HepG2 (cell line): Measurements from ENCODE around the gene VEGFA. TPM values are rescaled to one million over a fixed set of nuclear protein-coding genes. Genes with fewer than 3 reads are reported as not detected.

Experiments
- CREB1 ChIP-seq, 2 experiments: fragments of 450-650 bp in 1 of 2; IDR thresholded peaks; 2 replicates each; pipeline ENCODE4 v1.6.1; 2016 to 2017; ENCODE audit warnings: control low read depth in 1 of 2, mild to moderate bottlenecking in 1 of 2, missing compliant biosample characterization in 1 of 2, missing genetic modification characterization in 1 of 2
- KAT7 ChIP-seq: IDR thresholded peaks from 2 replicates; pipeline ENCODE4 v1.6.1; 2018; ENCODE audit warnings: borderline replicate concordance, missing compliant biosample characterization
- KLF16 ChIP-seq, 2 experiments: sonication (generic) in 1 of 2; formaldehyde crosslinking in 1 of 2; IDR thresholded peaks; 2 replicates each; pipeline versions ENCODE4 v1.6.1 to v1.8.0; 2016 to 2023; ENCODE audit warnings: missing genetic modification reagents in 2 of 2, missing compliant biosample characterization in 1 of 2
- NCOA1 ChIP-seq: sonication (generic); formaldehyde crosslinking; IDR thresholded peaks from 2 replicates; pipeline ENCODE4 v1.9.0; 2021; ENCODE audit warnings: missing genetic modification reagents
- NKX3-1 ChIP-seq: sonication (generic); formaldehyde crosslinking; IDR thresholded peaks from 2 replicates; pipeline ENCODE4 v1.5.0; 2020; ENCODE audit warnings: missing genetic modification reagents
- NPAS2 ChIP-seq: sonication (generic); formaldehyde crosslinking; IDR thresholded peaks from 2 replicates; pipeline ENCODE4 v1.8.0; 2022; ENCODE audit warnings: mild to moderate bottlenecking, missing genetic modification reagents, borderline replicate concordance
- RAD21 ChIP-seq: fragments of 450-650 bp; formaldehyde crosslinking; IDR thresholded peaks from 2 replicates; pipeline ENCODE4 v1.5.0; 2020; ENCODE audit warnings: mild to moderate bottlenecking
- RERE ChIP-seq: IDR thresholded peaks from 2 replicates; pipeline ENCODE4 v1.6.1; 2016; ENCODE audit warnings: low read depth, missing genetic modification reagents, missing compliant biosample characterization
- ZBTB3 ChIP-seq: sonication (generic); formaldehyde crosslinking; IDR thresholded peaks from 2 replicates; pipeline ENCODE4 v1.4.0; 2020; ENCODE audit warnings: low read depth, mild to moderate bottlenecking, moderate library complexity, missing genetic modification reagents, borderline replicate concordance
- ZNF235 ChIP-seq: sonication (generic); formaldehyde crosslinking; IDR thresholded peaks from 2 replicates; pipeline ENCODE4 v1.8.1; 2023; ENCODE audit warnings: mild to moderate bottlenecking, missing genetic modification reagents, borderline replicate concordance
- ZNF607 ChIP-seq: sonication (generic); formaldehyde crosslinking; IDR thresholded peaks from 2 replicates; pipeline ENCODE4 v1.5.1; 2020; ENCODE audit warnings: missing genetic modification reagents, mild to moderate bottlenecking, borderline replicate concordance
- ZNF691 ChIP-seq: sonication (generic); formaldehyde crosslinking; IDR thresholded peaks from 2 replicates; pipeline ENCODE4 v1.4.0; 2020; ENCODE audit warnings: missing genetic modification reagents, low read depth, mild to moderate bottlenecking, borderline replicate concordance
- ZNF75D ChIP-seq: sonication (generic); formaldehyde crosslinking; IDR thresholded peaks from 2 replicates; pipeline ENCODE4 v1.8.1; 2023; ENCODE audit warnings: missing genetic modification reagents, mild to moderate bottlenecking, borderline replicate concordance
- ZNF772 ChIP-seq: sonication (generic); formaldehyde crosslinking; IDR thresholded peaks from 2 replicates; pipeline ENCODE4 v1.5.0; 2020; ENCODE audit warnings: mild to moderate bottlenecking, missing genetic modification reagents
- polyA plus RNA-seq, 8 experiments: library from polyadenylated mRNA; depleted of rRNA in 3 of 8; stranded (reverse) in 7 of 8; unstranded in 1 of 8; fragments of >200 nt; fragmentation: Illumina TruSeq in 4 of 8; extraction: Trizol in 4 of 8; gene quantifications; 2 replicates each; pipeline versions ENCODE4 v1.2.1 to v1.2.3, GENCODE V29; 2011 to 2016; ENCODE audit warnings: low read depth in 4 of 8, missing spikeins in 1 of 8, mixed read lengths in 1 of 8; ENCODE audit not compliant: insufficient read depth in 1 of 8
- total RNA-seq, 5 experiments: library from RNA; depleted of rRNA; stranded (reverse); fragments of >200 nt; fragmentation: Illumina TruSeq; extraction: Trizol; gene quantifications; 2 replicates each; pipeline ENCODE4 v1.2.3, GENCODE V29; 2016; ENCODE audit warnings: low read depth in 1 of 5
- TF ChIP-seq, protein P1 (sequence below): sonication (generic); formaldehyde crosslinking; IDR thresholded peaks from 2 replicates; pipeline ENCODE4 v1.9.0; 2021; ENCODE audit warnings: missing genetic modification reagents, mild to moderate bottlenecking, borderline replicate concordance
- TF ChIP-seq, protein P2 (sequence below): sonication (generic); formaldehyde crosslinking; conservative IDR thresholded peaks from 2 replicates; pipeline ENCODE4 v1.4.0; 2020; ENCODE audit warnings: missing genetic modification reagents

The VEGFA gene
- total and polyA plus RNA-seq, 2 of the 13 experiments (the other 11 are each of a cell fraction or from before 2014, with no cell fraction given), result 68.1 to 629 TPM

DNA sequence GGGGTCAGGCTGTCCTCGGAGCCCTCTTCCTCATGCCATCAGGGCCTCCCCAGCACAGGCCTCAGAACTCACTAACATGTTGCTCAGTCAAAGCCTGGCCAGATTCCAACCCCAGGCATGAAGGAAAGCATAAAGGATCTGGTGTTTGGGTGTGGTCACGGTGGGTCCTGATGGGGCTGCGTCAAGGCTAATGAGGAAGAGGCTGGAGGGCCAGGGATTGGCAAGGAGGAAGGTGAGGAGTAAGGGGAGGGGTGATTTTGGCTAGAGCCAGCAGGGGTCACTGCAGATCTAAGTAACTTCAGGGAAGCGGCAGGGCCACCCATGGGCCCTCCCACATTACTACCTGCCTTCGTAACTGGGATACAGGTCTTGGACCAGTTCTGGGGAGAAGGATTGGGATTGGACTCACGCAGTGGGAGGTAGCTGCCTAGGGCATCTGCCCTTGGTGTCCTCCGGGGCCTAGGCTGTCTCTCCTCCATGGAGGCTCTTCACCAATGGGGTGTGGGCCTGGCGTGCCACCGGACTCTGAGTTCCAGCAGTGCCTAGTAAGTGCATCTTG is 46.2 kb upstream of the VEGFA start (continued):
- TF ChIP-seq KAT7 (peak; percentile 31; the same call in 1 of the 2 replicates), CREB1 (IDR thresholded peaks at IDR 0.05) (no peak), CREB1 (CRISPR knock-in tag; IDR thresholded peaks at IDR 0.05) (no peak), KLF16 (CRISPR knock-in tag; IDR thresholded peaks at IDR 0.05) (0 out of 4 replicates have a peak, but pooled peaks of 1 of the 2 experiments have one; percentile 32), RAD21 (CRISPR knock-in tag) (peak; percentile 95), ZNF691 (CRISPR knock-in tag) (no peak; the same call in 1 of the 2 replicates), ZNF235 (CRISPR knock-in tag) (no peak), ZBTB3 (no peak), ZNF772 (CRISPR knock-in tag) (0 out of 2 replicates have a peak, but pooled peaks have one; percentile 6), NCOA1 (CRISPR knock-in tag) (0 out of 2 replicates have a peak, but pooled peaks have one; percentile 38), ZNF75D (CRISPR knock-in tag) (no peak), RERE (CRISPR knock-in tag) (no peak), ZNF607 (CRISPR knock-in tag) (peak; percentile 54; the same call in 1 of the 2 replicates), NPAS2 (CRISPR knock-in tag) (no peak), NKX3-1 (CRISPR knock-in tag) (no peak)
- TF ChIP-seq, protein P1, sequence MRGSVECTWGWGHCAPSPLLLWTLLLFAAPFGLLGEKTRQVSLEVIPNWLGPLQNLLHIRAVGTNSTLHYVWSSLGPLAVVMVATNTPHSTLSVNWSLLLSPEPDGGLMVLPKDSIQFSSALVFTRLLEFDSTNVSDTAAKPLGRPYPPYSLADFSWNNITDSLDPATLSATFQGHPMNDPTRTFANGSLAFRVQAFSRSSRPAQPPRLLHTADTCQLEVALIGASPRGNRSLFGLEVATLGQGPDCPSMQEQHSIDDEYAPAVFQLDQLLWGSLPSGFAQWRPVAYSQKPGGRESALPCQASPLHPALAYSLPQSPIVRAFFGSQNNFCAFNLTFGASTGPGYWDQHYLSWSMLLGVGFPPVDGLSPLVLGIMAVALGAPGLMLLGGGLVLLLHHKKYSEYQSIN (CRISPR knock-in tag), result no peak
- TF ChIP-seq, protein P2, sequence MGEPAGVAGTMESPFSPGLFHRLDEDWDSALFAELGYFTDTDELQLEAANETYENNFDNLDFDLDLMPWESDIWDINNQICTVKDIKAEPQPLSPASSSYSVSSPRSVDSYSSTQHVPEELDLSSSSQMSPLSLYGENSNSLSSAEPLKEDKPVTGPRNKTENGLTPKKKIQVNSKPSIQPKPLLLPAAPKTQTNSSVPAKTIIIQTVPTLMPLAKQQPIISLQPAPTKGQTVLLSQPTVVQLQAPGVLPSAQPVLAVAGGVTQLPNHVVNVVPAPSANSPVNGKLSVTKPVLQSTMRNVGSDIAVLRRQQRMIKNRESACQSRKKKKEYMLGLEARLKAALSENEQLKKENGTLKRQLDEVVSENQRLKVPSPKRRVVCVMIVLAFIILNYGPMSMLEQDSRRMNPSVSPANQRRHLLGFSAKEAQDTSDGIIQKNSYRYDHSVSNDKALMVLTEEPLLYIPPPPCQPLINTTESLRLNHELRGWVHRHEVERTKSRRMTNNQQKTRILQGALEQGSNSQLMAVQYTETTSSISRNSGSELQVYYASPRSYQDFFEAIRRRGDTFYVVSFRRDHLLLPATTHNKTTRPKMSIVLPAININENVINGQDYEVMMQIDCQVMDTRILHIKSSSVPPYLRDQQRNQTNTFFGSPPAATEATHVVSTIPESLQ (CRISPR knock-in tag), result no peak
